ENCODE data around the gene DES.
A peak's percentile ranks its signal among the peaks of the same experiment; 100 is the strongest.
"Not testable (repeated sequence)": the region's sequence is repeated elsewhere in the genome, so short reads cannot be mapped to it uniquely, and the experiment has no call there.

The DES gene

DNA sequence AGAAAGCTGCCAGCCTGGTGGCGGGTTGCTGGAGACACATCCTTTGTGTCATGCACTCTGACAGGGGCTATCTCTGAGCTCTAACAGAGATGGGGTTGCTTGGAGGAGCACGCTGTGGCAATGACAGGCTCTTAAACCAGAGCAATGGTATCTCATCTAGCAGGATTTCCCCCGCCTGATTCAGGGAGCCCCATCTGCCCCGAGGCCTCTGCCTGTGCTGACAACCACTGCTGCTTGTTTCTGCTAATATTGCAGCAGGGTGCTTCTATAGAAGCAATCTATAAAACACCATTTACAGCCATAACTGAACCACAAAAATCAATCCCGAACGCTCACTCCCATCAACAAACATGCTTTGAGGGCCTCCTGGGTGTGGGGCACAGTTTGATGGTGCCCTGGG, 17.6 kb upstream of the DES start:
- no peak for DNase-seq (ENCODE audit: low spot score)

DNA sequence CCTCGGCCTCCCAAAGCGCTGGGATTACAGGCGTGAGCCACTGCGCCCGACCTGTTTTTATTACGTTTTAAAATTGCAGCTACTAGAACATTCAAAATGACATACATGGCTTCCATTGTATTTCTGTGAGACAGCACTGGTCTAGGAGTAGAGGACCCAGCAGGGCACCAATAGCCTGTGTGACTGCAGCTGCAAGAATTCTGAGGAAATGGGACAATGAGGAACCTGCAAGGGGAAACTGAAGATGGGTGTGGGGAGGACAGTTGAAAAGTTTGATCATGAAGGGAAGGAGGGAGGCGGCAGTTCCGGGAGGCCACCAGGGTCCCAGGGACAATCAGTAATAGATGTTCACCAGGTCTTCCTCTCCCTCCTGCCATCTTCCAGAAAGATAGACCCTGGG, 16.6 kb upstream of the DES start:
- DNase-seq (ENCODE audit: low spot score): no peak

DNA sequence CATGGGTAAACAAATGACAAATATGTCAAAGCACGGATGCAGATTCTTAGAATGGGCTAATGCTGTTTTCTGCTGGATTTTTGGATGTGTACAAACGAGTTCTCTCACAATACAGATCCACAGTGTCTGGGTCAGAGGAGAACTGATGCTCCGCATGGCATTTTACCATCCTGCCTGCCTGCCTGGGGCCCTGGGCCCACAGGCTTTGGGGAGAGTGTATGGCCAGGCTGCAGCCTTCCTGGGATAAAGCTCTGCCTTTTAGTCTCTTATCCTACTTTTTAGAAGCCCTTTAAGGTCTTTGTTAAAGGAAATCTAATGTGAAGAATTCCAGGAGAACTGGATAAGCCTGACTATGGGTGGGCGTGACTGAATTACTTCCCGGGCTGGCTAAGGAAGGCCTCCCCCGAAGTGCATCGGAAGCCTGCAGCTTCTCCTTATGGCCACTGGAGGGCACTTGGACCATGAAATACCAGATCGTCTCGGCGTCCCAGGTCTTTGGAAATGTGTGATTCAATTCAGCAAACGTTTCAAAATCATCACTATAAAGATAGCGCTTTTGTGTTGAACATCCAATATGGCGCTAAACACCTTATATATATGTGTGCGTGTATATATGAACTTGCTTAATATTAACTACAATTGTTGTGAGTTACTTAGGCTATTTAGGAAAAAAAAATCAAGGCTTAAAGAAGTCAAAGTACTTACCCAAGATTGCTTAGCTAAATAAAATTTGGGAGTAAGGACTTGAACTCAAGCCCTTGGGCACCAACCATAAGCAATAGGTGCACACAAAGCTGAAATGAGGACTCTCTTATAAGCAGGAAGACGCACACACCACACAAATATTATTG, 15.3 kb upstream of the DES start:
- DNase-seq (ENCODE audit: low spot score): peak; percentile 84

DNA sequence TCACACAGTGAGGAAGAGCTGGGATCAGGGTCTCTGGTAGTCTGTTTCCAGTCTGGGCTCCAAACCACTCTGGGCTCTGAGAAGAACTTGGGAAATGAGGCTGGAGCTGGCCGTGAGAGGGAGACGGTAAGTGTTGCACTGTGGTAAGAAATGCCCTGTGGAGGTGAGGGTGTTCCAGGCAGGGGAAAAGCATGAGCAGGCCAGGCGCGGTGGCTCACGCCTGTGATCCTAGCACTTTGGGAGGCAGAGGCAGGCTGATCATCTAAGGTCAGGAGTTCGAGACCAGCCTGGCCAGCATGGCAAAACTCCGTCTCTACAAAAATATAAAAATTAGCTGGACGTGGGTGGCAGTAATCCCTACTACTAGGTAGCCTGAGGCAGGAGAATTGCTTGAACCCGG, 14.3 kb upstream of the DES start:
- DNase-seq (ENCODE audit: low spot score): no peak

DNA sequence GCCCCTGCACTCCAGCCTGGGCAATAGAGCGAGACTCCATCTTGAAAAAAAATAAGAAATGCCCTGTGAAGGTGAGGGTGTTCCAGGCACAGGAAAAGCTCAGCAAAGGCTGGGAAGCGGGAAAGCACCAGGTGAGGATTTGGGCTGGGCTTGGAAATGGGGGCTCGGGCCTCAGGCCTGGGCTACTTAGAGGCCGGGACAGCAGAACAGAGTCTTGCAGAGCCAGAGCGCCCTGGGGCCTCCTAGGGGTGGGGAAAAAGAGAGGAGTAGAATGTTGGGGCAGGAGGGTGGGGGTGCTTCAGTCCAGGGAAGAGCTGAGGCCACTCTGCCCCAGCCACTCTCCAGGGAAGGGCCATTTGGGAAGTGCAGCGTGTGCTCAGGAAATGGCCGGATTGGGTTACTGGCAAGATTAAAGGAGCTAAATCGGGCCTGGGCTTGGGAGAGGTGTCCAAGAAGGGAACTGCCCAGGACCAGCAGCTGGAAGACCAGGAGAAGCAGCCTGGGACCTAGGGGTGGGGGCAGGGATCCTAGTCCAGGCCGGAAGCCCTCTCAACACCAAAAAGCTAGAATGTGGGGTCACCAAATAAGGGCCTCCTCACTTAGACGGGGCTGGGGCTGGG, 13.8 kb upstream of the DES start:
- peak; percentile 15 for DNase-seq (ENCODE audit: low spot score)

DNA sequence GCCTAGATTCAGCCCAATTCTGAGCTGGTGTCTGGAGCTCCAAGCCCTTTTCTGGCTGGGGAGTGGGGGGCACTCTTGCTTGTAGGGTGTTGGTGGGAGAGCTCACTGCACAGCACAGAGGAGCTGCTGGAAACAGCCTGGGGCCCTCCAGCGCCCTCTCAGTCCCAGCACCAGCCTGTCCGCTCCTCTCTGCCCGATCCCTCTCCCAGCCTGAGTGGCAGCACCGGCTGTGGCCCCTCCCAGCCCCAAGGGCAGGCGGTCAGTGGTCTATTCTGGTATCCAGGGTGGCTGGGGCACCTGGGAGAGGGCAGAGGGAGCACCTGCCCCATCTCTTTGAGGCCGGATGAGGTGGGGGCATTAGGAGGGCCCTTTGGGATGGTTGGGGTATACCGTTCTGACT, 13.2 kb upstream of the DES start:
- no peak for DNase-seq (ENCODE audit: low spot score)

DNA sequence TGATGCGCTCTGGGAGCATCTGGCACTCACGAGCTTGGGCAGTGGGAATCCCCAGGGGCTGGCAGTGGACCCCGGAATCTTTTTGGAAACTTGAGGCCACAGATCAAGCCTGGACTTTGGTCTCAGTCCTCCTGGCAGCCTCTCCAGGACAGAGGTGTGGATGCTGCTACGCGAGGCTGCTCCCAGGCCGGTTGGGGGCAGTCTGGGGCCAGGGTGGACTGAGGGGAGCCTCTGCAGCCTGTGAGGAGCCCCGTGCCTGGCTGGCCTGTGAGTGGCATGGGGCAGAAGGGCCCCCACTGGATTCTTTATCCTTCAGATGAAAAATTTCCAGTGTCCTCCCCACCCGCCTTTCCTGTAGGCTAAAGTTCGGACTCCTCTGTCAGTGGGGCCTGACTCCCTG, 12.7 kb upstream of the DES start:
- DNase-seq (ENCODE audit: low spot score): peak; percentile 33

DNA sequence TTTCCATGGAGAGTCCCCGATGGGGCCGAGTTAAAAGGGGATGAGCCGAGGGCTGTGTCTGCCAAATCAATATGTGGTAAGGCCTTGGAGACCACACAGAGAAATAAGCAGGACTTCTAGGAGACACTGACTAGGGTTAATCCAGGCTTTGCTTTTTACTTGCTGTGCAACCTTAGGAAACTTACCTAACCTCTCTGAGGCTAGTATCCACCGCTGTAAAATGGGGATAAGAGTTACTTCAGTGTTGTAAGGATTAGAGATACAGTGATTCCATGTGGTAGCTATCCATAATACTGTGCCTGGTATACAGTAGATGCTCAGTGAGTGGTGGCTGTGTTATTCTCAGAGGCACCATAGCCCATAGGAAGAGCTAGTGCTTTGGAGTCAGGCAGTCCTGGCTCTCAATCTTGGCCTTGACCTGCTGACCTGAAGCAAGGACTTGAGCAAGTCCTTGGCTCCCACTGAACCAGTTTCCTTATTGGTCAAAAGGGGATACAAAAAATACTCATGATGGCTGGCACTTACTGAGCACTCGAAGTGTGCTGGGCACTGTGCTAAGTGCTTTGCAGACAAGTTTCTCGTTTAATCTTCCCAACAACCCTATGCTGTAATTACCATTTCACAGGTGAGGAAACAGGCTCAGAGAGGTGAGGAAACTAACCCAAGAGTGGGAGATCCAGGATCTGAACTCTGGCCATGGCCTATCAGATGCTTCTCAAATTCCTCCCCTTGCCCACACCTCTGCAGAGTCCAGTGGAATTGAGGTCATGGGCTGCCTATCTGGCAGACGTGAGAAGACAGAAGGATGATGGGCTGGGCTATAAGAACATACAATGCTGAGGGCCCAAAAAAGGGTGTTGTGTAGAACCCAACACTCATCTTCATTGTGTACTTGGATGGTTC, 12.0 kb upstream of the DES start:
- no peak for DNase-seq (ENCODE audit: low spot score)

DNA sequence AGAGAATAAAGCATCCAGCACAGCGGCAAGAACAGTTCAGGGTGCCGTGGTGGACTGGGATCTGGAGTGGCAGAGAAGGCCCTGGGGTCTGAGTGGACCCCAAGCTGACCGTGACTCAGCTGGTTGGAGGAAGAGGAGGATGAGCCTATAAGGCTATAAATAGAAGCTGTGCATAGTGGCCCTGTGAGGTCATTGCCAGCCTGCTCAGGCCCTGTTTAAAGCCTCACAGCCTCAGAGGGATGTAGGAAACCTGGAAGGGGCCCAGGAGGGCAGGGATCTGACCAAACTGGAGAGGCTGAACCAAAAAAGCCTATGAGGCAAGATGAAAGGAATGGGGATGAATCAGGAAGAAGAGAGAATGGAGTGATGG, 11.3 kb upstream of the DES start:
- no peak for DNase-seq (ENCODE audit: low spot score)

DNA sequence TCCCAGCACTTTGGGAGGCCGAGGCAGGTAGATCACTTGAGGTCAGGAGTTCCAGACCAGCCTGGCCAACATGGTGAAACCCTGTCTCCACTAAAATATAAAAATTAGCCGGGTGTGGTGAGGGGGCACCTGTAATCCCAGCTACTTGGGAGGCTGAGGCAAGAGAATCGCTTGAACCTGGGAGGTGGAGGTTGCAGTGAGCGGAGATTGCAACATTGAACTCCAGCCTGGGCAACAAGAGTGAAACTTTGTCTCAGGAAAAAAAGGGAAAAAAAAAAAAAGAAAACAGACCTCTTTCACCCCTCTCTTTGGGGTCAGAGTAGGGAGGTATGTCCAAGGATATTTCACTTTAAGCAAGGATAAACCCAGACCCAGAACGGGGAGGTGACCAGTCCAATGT, 10.8 kb upstream of the DES start:
- not testable (repeated sequence) for DNase-seq (ENCODE audit: low spot score)

DNA sequence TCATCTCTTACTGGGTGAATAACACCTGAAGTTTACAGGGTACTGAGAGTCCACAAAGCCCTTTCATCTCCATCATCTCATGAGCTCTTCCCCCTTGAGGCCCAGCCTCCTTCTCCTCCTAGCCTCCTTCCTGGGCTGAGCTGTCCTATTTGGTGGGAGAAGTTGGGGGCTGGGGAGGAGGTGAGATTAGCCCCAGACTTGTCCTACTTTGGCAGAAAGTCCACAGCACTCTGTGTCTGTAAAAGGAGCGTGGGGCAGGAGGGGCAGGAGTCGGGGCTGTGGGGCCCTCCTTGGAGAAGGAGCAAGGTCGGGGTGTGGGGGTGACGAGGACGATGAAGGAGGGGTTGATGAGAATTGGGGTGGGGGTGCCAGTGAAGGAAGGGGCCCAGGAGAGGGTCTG, 10.0 kb upstream of the DES start:
- DNase-seq (ENCODE audit: low spot score): no peak

DNA sequence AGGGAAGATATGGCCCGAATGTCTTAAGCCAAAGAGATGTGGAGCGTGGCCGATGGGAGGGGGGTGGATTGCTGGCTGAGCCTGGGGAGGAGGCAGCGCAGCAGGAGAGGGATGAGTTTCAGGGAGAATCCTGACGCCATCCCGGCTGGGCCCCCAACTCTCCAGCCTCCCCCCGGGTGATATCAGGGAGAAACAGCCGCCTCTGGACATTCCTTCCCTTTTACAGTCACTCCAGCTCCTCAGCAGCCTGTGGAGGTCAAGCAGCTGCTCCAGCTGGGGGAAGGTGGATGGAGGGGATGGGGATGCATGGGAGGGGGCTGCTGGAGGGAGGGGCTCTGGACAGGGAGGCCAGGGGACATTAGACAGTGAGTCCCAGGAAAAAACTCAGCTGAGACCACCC, 9.5 kb upstream of the DES start:
- no peak for DNase-seq (ENCODE audit: low spot score)

DNA sequence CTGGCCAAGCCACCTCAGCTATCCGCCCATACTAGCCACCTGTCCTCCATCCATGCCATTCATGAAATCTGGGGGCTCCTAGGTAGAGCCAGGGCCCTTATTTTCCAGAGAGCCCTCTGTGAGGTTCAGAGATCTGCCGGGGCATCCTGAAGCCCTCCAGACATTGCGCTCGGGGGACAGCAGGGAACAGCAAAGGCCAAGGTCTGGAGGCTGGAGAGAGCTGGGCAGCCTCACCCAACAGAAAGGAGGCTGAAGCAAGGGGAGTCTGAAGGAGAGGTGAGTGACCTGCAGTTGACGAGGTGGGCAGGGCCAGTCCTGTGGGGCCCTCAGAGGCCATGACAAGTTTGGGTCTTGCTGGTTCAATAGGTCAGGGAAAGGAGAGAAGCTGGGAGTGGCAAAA, 8.6 kb upstream of the DES start:
- DNase-seq (ENCODE audit: low spot score): no peak

DNA sequence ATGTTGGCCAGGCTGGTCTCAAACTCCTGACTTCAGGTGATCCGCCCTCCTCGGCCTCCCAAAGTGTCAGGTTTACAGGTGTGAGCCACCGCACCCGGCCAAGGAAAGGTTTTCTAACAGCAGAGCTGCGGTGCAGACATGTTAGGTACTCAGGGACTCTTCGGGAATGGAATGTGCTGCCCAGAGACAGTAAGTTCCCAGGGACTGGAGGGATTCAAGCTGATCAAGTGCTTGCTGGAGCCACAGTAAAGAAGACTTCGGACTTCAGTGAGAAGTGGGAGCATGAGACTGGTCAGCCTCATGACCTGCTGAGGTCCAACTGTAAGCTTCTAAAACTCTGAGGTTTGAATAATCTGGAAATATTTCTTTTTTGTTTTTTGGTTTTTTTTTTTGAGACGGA, 7.8 kb upstream of the DES start:
- no peak for DNase-seq (ENCODE audit: low spot score)

DNA sequence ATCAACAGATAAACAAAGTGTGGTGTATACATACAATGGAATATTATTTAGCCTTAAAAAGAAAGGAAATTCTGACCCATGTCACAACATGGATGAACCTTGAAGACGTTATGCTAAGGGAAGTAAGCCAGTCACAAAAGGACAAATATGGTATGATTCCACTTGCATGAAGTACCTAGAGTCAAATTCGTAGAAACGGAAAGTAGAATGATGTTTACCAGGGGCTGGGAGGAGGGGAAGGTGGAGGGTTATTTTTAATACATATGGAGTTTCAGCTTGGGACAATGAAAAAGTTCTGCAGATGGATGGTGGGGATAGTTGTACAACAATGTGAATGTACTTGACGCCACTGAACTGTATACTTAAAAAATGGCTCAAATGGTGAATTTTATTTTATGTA, 3.3 kb upstream of the DES start:
- no peak for DNase-seq (ENCODE audit: low spot score)

DNA sequence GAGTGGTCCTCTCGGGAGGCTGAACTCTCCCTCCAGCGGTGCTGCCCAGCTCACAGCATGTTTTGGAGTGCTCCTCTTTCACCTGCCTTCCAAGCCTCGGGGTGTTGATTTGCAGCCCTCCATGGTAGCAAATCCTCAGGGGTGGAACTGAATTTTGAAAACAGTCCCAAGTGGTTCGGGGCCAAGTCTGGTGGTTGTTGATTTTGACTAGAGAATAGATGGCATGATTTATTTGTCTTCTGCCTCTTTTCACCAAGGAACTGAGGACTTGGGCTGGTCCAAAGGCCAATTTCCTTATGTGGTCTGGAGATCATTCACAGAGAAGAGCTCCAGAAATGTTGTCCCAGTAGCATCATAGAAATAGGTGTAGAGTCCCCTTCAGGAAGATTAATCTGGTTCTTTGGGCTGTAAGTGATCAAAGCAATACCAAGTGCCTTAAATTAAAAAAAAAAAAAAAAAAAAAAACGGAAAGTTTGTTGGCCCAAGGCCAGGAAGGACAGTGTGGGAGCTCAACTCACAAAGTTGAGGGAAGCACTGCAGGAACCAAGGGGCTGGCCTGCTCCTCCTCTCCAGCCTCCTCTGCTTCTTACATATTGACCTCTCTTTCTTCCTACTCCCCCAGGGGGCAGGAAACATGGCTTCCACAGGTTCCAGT, 2.5 kb upstream of the DES start:
- DNase-seq (ENCODE audit: low spot score): peak; percentile 3

DNA sequence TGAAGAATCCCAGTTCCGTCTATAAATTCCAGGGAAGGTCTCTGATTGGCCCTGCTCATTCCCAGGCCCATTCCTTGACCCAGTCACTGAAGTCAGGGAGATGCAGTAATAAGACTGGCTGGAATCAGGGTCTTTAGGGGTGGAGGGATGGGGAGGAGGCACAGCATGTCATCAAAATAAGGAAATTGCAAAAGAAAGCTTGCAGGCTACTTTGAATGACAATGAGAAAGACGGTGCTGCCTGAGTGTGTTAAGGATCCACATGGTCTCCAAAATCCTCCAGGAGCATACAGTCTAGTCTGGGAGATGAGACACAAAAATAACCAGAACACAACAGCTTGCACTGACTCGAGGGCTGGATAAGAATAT, 2.0 kb upstream of the DES start:
- DNase-seq (ENCODE audit: low spot score): no peak

DNA sequence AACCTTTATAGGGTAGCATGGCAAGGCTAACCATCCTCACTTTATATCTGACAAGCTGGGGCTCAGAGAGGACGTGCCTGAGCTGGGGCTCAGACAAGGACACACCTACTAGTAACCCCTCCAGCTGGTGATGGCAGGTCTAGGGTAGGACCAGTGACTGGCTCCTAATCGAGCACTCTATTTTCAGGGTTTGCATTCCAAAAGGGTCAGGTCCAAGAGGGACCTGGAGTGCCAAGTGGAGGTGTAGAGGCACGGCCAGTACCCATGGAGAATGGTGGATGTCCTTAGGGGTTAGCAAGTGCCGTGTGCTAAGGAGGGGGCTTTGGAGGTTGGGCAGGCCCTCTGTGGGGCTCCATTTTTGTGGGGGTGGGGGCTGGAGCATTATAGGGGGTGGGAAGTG, 1.2 kb upstream of the DES start:
- no peak for DNase-seq (ENCODE audit: low spot score)

DNA sequence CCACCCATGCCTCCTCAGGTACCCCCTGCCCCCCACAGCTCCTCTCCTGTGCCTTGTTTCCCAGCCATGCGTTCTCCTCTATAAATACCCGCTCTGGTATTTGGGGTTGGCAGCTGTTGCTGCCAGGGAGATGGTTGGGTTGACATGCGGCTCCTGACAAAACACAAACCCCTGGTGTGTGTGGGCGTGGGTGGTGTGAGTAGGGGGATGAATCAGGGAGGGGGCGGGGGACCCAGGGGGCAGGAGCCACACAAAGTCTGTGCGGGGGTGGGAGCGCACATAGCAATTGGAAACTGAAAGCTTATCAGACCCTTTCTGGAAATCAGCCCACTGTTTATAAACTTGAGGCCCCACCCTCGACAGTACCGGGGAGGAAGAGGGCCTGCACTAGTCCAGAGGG, 803 bp upstream of the DES start:
- DNase-seq (ENCODE audit: low spot score): no peak

DNA sequence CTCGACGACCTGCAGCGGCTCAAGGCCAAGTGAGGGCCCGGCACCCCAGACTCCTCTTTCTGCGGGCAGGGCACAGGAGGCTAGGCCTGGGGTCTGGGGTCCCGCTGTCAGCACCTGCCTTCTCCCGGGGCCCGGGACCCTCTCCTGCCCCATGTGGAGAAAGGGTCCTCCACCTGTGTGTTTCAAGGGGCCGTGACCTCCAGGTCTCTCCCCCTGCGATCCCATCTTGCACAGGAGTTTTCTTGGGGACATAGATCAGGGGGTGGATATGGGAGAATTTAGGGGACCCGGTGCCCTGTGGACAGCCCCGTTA, 791 bp downstream of the DES start:
- DNase-seq (ENCODE audit: low spot score): no peak

DNA sequence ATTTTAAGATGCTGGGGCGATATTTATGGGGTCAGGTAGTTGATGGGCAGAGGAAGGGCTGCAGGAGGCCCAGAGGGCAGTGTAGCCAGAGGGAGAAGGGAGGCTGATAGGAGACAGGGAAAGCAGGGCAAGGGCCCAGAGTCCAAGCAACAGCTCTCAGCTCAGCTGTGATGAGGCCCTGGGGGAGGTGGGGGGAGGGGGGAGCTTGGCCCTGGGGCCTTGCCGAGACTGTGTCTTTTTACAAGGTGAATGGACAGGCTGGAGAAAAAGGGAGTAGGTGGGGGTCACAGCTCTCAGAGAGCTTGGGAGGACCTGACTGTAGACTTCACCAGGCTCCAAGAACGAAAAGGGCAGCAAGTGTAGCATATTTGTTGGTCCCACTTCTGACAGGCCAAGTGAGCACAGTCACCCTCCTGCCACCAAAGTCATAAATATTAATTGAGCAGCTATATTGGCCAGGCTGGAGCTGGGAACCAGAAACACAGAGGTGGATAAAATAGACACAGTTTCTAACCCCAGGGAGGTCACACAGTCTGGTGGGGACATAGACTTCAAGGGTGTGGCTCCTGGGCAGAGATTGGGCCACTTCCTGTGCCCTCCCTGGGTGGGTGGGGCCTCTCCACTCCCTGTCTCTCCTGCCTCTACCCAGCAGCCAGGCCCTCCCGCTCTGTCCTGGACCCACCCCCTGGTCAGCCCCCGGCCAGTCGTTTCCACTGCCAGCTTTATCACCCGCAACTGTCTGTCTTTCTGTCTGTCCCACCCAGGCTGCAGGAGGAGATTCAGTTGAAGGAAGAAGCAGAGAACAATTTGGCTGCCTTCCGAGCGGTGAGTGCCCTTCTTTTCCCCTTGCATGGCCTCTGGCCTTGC, 1.4 kb downstream of the DES start:
- no peak for DNase-seq (ENCODE audit: low spot score)

DNA sequence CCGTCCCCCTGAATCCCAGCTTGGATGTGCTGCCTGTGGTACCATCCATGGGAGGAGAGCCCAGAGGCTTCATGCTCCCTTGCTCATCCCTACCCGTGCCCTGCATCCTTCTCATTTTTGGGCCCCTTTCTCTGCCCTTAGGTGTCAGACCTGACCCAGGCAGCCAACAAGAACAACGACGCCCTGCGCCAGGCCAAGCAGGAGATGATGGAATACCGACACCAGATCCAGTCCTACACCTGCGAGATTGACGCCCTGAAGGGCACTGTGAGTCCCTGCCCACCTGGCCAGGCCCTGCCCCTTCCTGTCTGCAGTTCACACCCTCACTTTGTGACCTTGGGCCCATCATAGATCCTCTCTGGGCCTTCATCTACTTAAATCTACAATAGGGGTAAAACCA, 2.5 kb downstream of the DES start:
- no peak for DNase-seq (ENCODE audit: low spot score)

Measured in D341Med (cell line).